Activated CD8-positive, alpha-beta memory T cell treated with anti-CD3 and anti-CD28 coated beads for 4 hours (primary cell): ENCODE data around the gene CABLES2.

ENCODE experiments used
- DNase-seq, 2 donors: peaks; one replicate each; pipeline ENCODE4 v3.0.0-alpha.2; 2020; ENCODE audit warnings: low read depth in 2 of 2

The CABLES2 gene

DNA sequence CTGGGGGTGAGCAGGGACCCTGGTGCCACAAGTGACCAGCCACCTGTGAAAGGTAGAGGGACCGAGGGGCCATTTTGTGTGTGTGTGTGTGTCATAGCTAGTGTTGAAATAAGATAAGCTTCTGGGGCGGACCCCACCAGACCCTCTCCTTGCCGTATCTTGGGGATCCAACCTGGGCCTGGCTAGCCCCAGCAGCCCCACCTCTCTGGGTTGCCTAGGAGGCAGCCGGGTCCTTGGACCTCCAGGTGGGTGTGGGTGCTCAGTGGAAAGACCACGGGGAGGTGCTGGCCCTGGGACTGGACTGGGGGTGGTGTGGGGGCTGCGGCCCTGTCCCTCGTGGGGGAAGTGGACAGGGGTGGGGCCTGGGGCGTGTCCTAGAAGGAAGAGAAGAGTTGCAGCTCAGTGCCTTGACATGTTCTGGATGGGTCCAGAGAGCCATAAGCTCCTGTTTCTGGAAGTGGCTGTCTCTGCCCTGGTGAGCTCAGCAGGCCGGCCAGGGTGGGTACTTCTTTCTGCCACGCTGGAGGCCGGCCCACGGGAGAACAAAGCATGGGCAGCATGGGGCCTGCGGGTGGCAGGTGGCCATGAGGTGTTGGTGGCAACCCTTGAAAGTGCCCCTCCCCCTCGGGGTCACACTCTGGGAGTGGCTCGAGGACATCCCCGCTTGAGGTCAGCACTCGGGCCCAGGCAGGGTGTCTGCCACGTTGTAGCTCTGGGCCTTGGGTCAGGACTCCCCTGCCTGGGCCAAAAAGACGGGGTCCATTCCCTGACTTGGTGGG, 11.8 kb upstream of the CABLES2 start:
- no peak for DNase-seq

- no peak for DNase-seq
Measured at GRCh38 chr20:62417981-62418708, 11.1 kb upstream of the CABLES2 start.

DNA sequence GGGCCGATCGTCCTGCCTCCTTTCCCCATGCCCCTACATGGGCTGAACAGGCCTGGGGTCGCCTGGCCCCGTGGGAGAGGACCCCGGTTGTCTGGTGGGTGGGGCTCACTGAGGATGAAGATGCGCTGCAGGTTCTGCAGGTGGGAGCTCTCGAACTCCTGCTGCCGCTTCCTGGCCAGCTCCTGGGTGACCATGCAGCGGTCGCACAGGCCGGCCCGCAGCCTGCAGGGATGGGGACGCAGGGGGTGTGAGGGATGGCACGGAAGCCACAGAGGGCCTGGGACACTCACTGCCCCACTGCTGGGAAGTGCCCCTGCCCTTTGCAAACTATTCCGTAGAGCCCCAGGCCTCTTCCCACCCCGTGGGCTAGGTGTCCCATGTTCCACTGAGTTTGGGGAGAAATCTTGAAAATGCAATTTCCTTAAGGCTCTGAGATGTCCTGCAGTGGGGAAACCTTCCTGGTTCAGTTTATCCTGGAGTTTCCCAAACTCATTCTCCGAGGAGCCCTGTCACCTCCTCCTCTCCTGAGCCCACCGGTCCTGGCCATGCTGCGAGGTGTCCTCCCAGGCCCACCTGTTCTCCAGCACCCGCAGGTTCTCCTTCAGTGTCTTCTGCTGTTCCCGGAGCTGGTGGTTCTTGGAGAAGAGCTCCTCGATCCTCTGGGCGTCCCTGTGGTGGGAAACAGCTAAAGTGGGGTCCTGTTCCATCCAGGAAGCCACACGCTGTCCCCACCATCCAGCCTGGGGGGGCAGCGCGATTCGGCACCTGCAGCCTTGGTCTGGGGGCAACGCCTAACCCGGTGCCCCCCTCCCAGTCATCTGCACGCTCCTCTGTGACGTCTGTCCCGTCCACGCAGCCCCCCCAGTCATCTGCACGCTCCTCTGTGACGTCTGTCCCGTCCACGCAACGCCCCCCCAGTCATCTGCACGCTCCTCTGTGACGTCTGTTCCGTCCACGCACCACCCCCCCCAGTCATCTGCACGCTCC, 9.9 kb upstream of the CABLES2 start:
- DNase-seq, result no peak

DNA sequence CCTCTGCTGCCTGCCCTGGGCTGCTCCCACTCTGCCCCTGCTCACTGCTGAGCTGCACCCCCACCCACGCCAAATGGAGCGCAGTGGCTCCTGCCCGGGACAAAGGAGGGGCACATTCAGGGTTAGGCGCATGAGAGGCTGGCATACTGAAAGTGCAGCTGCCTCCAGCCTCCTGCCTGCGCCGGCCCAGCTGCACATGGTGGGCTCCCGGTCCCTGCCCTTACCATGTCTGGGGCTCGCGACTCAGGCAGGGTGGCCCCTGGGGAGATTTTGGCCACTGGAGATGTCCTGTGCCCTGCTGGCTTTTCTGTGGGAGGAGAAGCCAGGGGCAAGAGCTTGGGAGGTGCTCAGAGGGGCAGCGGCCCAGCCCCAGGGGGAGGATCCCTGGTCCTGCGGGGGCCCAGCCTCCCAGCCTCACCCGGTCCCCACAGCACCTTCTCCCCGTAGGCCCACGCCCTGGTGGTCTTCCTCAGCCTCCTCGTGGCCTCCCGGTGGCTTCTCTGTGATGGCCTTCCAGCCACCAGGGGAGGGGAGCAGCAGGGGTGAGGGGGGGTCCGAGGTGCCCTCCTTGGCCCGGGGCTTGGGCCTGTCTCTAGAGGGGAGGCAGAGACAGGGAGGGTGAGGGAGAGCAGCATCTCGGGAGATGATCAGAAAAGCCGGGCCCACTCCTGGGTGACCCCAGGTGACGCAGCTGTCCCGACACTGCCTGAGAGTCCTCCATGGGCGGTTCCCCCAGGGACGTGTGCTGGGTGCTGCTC, 8.4 kb upstream of the CABLES2 start:
- DNase-seq, result no peak

GRCh38 chr20:62413896-62414481, 6.9 kb upstream of the CABLES2 start:
- no peak for DNase-seq

DNA sequence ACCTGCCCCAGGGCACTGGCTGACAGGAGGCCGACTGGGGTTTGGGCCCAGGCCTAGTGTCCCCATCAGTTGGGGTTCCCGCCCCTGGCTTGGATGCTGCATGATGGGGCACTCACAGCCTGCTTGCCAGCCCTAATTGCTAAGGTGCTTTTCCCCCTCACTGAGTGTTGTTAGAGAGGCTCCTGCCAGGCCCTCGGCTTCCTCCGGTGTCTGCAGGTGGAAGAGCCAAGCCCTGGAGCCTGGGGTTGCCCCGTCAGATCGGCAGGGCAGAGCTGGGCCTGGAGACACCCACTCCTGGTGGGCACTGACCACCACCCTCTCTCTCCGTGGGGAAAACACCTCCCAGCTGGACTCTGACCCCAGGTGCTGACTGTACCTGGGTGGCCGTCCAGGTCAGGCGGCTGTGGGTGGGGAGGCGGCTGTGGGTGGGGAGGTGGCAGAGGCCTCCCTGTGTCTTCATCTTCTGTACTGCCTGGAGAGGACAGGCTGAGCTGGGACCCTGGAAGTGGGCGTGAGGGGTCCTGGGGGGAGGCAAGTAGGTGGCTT, 6.0 kb upstream of the CABLES2 start:
- DNase-seq, result no peak

- DNase-seq, result no peak
Measured at GRCh38 chr20:62412194-62413024, 5.3 kb upstream of the CABLES2 start.

- no peak for DNase-seq
Measured at GRCh38 chr20:62411479-62412193, 4.6 kb upstream of the CABLES2 start.

- no peak for DNase-seq
Measured at GRCh38 chr20:62410746-62411478, 3.8 kb upstream of the CABLES2 start.

GRCh38 chr20:62409931-62410745, 3.1 kb upstream of the CABLES2 start:
- no peak for DNase-seq

GRCh38 chr20:62409086-62409853, 2.2 kb upstream of the CABLES2 start:
- DNase-seq, result no peak

DNA sequence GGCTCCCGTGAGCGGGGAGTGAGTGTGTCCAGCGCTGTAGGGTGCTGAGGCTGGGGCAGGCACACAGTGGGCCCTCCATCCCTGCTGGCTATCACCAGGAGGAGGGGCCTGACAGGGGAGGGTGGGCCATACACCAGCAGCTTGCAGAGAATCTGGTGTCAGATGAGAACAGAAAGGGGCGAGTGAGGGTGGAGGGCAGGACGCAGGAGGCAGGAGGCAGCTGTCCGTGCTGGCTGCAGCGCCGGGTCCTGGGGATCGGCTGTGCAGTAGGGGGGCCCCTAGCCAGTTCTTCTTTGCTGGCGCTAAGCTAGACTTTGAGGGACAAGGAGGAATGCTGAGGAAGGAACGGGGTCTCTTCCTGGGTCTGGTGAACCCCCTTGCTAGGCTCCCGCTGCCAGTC, 1.6 kb upstream of the CABLES2 start:
- no peak for DNase-seq

DNA sequence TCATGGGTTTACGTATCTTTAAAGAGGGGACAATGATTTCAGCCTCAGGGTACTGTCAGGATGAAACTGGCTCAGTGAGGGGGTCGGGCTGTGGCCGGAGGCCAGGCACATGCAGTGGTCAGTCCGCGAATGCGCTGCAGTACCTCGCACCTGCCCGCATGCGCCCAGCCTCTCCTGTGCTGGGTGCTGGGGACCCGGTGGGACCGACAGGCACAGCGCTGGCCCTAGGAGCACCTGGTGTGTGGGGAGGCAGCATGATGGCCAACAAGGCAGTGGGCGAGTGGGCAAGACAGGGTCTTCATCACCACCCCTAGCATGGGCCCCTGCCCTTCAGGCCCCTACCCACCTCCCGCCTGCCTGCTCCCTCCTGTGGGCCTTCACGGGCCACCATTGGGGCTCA, 970 bp upstream of the CABLES2 start:
- no peak for DNase-seq

- DNase-seq, result no peak
Measured at GRCh38 chr20:62406635-62407176, 379 bp downstream of the CABLES2 start.

DNA sequence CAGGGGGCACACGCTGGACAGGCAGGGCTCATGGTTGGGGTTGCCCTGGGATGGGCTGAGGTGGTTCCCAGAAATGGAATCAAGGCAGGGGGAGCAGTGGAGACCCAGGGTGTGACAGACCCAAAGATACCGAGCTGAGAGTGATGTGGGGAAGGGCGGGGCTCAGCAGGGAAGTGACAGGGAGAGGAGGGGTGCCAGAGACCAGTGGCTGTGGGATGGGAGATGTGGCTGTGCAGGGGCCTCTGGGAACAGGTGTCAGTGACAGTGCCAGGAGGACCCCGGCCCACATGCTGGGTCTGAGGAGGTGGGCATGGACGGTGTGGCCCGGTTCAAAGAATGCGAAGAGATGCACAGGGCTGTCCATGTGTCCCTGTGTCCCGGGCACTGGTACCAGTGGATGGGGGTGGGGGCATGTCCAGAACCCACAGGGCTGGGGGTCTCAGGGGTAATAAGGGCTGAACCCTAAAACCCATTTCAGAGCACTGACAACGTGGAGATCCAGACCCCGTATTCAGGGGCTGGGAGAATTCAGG, 1.0 kb downstream of the CABLES2 start:
- no peak for DNase-seq
